H9 (cell line): ENCODE measurements around the gene RPS27A. TPM values are rescaled to one million over a fixed set of nuclear protein-coding genes. Genes with fewer than 3 reads are reported as not detected.
"Not testable (repeated sequence)": the region's sequence is repeated elsewhere in the genome, so short reads cannot be mapped to it uniquely, and the experiment has no call there.

Source experiments
- DNase-seq: peaks from one replicate; pipeline ENCODE4 v3.0.0-alpha.2; 2017
- H2AFZ ChIP-seq: one replicate; pipeline ENCODE4 v1.6.1; 2013; ENCODE audit warnings: mild to moderate bottlenecking, low read length, control low read depth, moderate library complexity
- H2AK5ac ChIP-seq: 2 replicates; pipeline ENCODE4 v1.6.1; 2013; ENCODE audit warnings: low read length, control low read depth, mixed read lengths; ENCODE audit not compliant: insufficient read length
- H2BK120ac ChIP-seq: one replicate; pipeline ENCODE4 v1.6.1; 2013; ENCODE audit warnings: low read depth, mild to moderate bottlenecking, low read length, control low read depth, inconsistent platforms; ENCODE audit not compliant: poor library complexity, severe bottlenecking
- H2BK12ac ChIP-seq: 2 replicates; pipeline ENCODE4 v1.6.1; 2013; ENCODE audit warnings: low read length, control low read depth, mixed read lengths, low read depth; ENCODE audit not compliant: insufficient read length
- H2BK15ac ChIP-seq: 2 replicates; pipeline ENCODE4 v1.6.1; 2013; ENCODE audit warnings: low read depth, low read length, control low read depth
- H2BK20ac ChIP-seq: one replicate; pipeline ENCODE4 v1.6.1; 2013; ENCODE audit warnings: low read depth, mild to moderate bottlenecking, low read length, control low read depth, inconsistent platforms; ENCODE audit not compliant: poor library complexity, severe bottlenecking
- H2BK5ac ChIP-seq: 2 replicates; pipeline ENCODE4 v1.6.1; 2013; ENCODE audit warnings: low read length, control low read depth, mixed read lengths; ENCODE audit not compliant: insufficient read length
- H3K14ac ChIP-seq: 2 replicates; pipeline ENCODE4 v1.6.1; 2013; ENCODE audit warnings: low read length, control low read depth; ENCODE audit not compliant: insufficient read depth
- H3K18ac ChIP-seq: 2 replicates; pipeline ENCODE4 v1.6.1; 2013; ENCODE audit warnings: low read depth, mild to moderate bottlenecking, mixed read lengths, low read length, control low read depth; ENCODE audit not compliant: insufficient read length
- H3K23ac ChIP-seq: 2 replicates; pipeline ENCODE4 v1.6.1; 2013; ENCODE audit warnings: low read length, control low read depth, mixed read lengths, low read depth; ENCODE audit not compliant: insufficient read length
- H3K23me2 ChIP-seq: 2 replicates; pipeline ENCODE4 v1.6.1; 2013; ENCODE audit warnings: low read depth, mild to moderate bottlenecking, mixed read lengths, low read length, control low read depth; ENCODE audit not compliant: insufficient read length, poor library complexity, severe bottlenecking
- H3K27ac ChIP-seq: 2 replicates; pipeline ENCODE4 v1.5.1; 2013; ENCODE audit warnings: low read length, control low read depth, mixed read lengths, low read depth; ENCODE audit not compliant: insufficient read length
- H3K27me3 ChIP-seq: 2 replicates; pipeline ENCODE4 v1.6.1; 2013; ENCODE audit warnings: low read length, control low read depth, inconsistent platforms; ENCODE audit not compliant: insufficient read depth
- H3K4ac ChIP-seq: 2 replicates; pipeline ENCODE4 v1.6.1; 2013; ENCODE audit warnings: low read depth, mild to moderate bottlenecking, control low read depth, inconsistent platforms, low read length, moderate library complexity
- H3K4me1 ChIP-seq: 2 replicates; pipeline ENCODE4 v1.6.1; 2013; ENCODE audit warnings: low read length, control low read depth, inconsistent platforms; ENCODE audit not compliant: insufficient read depth
- H3K4me2 ChIP-seq: 2 replicates; pipeline ENCODE4 v1.6.1; 2013; ENCODE audit warnings: low read length, control low read depth, mixed read lengths; ENCODE audit not compliant: insufficient read length, insufficient read depth
- H3K56ac ChIP-seq: 2 replicates; pipeline ENCODE4 v1.6.1; 2013; ENCODE audit warnings: low read depth, mild to moderate bottlenecking, mixed read lengths, low read length, control low read depth; ENCODE audit not compliant: insufficient read length
- H3K79me1 ChIP-seq: 2 replicates; pipeline ENCODE4 v1.6.1; 2013; ENCODE audit warnings: low read depth, mild to moderate bottlenecking, moderate library complexity, low read length, control low read depth, inconsistent platforms; ENCODE audit not compliant: insufficient read depth, poor library complexity, severe bottlenecking
- H3K79me2 ChIP-seq: 2 replicates; pipeline ENCODE4 v1.6.1; 2013; ENCODE audit warnings: low read length, control low read depth, inconsistent platforms; ENCODE audit not compliant: insufficient read depth
- H3K9ac ChIP-seq: 2 replicates; pipeline ENCODE4 v1.6.1; 2013; ENCODE audit warnings: low read length, control low read depth, mixed read lengths; ENCODE audit not compliant: insufficient read length; ENCODE audit errors: extremely low read depth
- H3K9me3 ChIP-seq: one replicate; pipeline ENCODE4 v1.6.1; 2013; ENCODE audit warnings: low read depth, low read length, inconsistent platforms; ENCODE audit not compliant: control insufficient read depth
- H3T11ph ChIP-seq: one replicate; pipeline ENCODE4 v1.6.1; 2013; ENCODE audit warnings: mild to moderate bottlenecking, low read length, control low read depth, inconsistent platforms
- H4K20me1 ChIP-seq: one replicate; pipeline ENCODE4 v1.6.1; 2013; ENCODE audit not compliant: control insufficient read depth, insufficient read length, insufficient read depth
- H4K5ac ChIP-seq: 2 replicates; pipeline ENCODE4 v1.6.1; 2013; ENCODE audit warnings: low read depth, mild to moderate bottlenecking, mixed read lengths, low read length, control low read depth; ENCODE audit not compliant: insufficient read length
- H4K8ac ChIP-seq: replicated peaks from 2 replicates; pipeline ENCODE4 v1.6.1; 2013; ENCODE audit warnings: low read length, control low read depth, mixed read lengths, low read depth; ENCODE audit not compliant: insufficient read length
- H4K91ac ChIP-seq: 2 replicates; pipeline ENCODE4 v1.6.1; 2013; ENCODE audit warnings: low read depth, mild to moderate bottlenecking, moderate library complexity, mixed read lengths, low read length, control low read depth; ENCODE audit not compliant: insufficient read length
- H3K27ac Mint-ChIP-seq, 3 experiments: 2 replicates in 2 of 3; 3 replicates in 1 of 3; pipeline ENCODE4 v1.8.0; 2020 to 2021; ENCODE audit warnings: mixed read lengths in 3 of 3, mild to moderate bottlenecking in 1 of 3, moderate library complexity in 1 of 3
- H3K27me3 Mint-ChIP-seq: 2 replicates; pipeline ENCODE4 v1.8.0; 2021; ENCODE audit warnings: low read depth, mild to moderate bottlenecking, moderate library complexity, mixed read lengths
- H3K36me3 Mint-ChIP-seq, 3 experiments: 2 replicates in 2 of 3; 3 replicates in 1 of 3; pipeline ENCODE4 v1.8.0; 2020 to 2021; ENCODE audit warnings: low read depth in 3 of 3, mixed read lengths in 3 of 3; ENCODE audit not compliant: insufficient read depth in 1 of 3
- H3K4me1 Mint-ChIP-seq, 2 experiments: 2 replicates each; pipeline ENCODE4 v1.8.0; 2020; ENCODE audit warnings: mixed read lengths in 2 of 2
- H3K4me3 Mint-ChIP-seq, 2 experiments: 2 replicates in 1 of 2; 3 replicates in 1 of 2; pipeline ENCODE4 v1.8.0; 2020 to 2021; ENCODE audit warnings: mild to moderate bottlenecking in 2 of 2, mixed read lengths in 2 of 2, moderate library complexity in 1 of 2
- H3K9me3 Mint-ChIP-seq, 2 experiments: 2 replicates in 1 of 2; 3 replicates in 1 of 2; pipeline ENCODE4 v1.8.0; 2020; ENCODE audit warnings: mild to moderate bottlenecking in 2 of 2, mixed read lengths in 2 of 2, moderate library complexity in 1 of 2
- WGBS: extraction: QIAGEN DNeasy Blood & Tissue Kit; methylation state at CpG from one replicate; pipeline ENCODE4 v1.1.7; 2013; ENCODE audit warnings: missing lambda C conversion rate, low lambda C conversion rate, mixed read lengths; ENCODE audit not compliant: insufficient read length; ENCODE audit errors: extremely low coverage; 5-methylcytosine and 5-hydroxymethylcytosine counted together
- total RNA-seq: library from RNA; stranded (reverse); gene quantifications from 2 replicates; pipeline ENCODE4 v1.2.1, GENCODE V29; 2021
- TF ChIP-seq, protein P1 (sequence below): fragments of 200-600 bp; sonication (generic); conservative IDR thresholded peaks from 3 replicates; pipeline ENCODE4 v1.8.0; 2021; ENCODE audit warnings: antibody characterized with exemption, mild to moderate bottlenecking

The RPS27A gene
- total RNA-seq, 1 experiment from 2014 or later = 1,415 TPM

DNA sequence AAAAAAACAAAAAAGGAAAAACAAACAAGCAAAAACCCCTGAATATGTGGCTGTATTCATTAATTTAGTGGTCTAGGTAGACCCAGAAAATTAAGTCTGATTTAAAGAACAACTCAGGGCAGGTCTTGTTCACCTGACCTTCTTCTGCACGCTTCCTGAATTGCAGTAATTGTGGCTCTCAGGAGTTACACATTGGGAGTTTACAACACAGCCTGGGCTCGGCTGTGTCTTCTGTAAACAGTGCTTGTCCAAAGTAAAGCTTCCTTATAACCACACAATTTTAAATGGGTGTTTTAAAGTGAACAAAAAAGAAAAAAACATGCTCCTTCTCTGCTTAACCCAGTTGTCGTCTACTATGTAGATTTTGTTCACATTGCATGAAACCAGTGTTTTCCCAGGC, 44.8 kb downstream of the RPS27A start:
- no peak overlapping the region for H3T11ph ChIP-seq
- H2AK5ac ChIP-seq = no peak overlapping the region
- Mint-ChIP-seq H3K4me3 (no peak overlapping the region), H3K36me3 (no peaks in the 10 kb centered on the region), H3K4me1 (peaks cover 30 to 38% of the 10 kb centered on the region in 2 experiments), H3K27ac (peak overlapping the region in 1 of 3 experiments; percentile 73; a peak in 3 of 7 replicates), H3K9me3 (no peaks in the 10 kb centered on the region), H3K27me3 (no peaks in the 10 kb centered on the region)
- H4K8ac ChIP-seq = no peak overlapping the region
- no peak overlapping the region for H2BK15ac ChIP-seq
- no peak overlapping the region for H3K9ac ChIP-seq
- no peaks in the 10 kb centered on the region for H4K20me1 ChIP-seq
- H2BK20ac ChIP-seq = no peak overlapping the region
- no peak overlapping the region for H2AFZ ChIP-seq
- H3K27ac ChIP-seq = no peak overlapping the region
- no peak overlapping the region for H2BK120ac ChIP-seq
- no peak overlapping the region for H3K4ac ChIP-seq
- DNase-seq = no peak
- H3K79me1 ChIP-seq = no peaks in the 10 kb centered on the region
- no peaks in the 10 kb centered on the region for H3K27me3 ChIP-seq
- H3K23me2 ChIP-seq = peaks cover 6% of the 10 kb centered on the region
- no peak overlapping the region for H2BK12ac ChIP-seq
- H3K9me3 ChIP-seq = no peaks in the 10 kb centered on the region
- no peak overlapping the region for H3K14ac ChIP-seq
- H3K4me2 ChIP-seq = no peak overlapping the region
- TF ChIP-seq, protein P1, sequence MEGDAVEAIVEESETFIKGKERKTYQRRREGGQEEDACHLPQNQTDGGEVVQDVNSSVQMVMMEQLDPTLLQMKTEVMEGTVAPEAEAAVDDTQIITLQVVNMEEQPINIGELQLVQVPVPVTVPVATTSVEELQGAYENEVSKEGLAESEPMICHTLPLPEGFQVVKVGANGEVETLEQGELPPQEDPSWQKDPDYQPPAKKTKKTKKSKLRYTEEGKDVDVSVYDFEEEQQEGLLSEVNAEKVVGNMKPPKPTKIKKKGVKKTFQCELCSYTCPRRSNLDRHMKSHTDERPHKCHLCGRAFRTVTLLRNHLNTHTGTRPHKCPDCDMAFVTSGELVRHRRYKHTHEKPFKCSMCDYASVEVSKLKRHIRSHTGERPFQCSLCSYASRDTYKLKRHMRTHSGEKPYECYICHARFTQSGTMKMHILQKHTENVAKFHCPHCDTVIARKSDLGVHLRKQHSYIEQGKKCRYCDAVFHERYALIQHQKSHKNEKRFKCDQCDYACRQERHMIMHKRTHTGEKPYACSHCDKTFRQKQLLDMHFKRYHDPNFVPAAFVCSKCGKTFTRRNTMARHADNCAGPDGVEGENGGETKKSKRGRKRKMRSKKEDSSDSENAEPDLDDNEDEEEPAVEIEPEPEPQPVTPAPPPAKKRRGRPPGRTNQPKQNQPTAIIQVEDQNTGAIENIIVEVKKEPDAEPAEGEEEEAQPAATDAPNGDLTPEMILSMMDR = no peak
- H3K23ac ChIP-seq = no peak overlapping the region
- H3K79me2 ChIP-seq = no peaks in the 10 kb centered on the region
- no peak overlapping the region for H3K18ac ChIP-seq
- H4K91ac ChIP-seq = no peak overlapping the region
- no peak overlapping the region for H2BK5ac ChIP-seq
- no CpG with 5 or more reads among the region's 3 CpGs for WGBS
- no peak overlapping the region for H4K5ac ChIP-seq
- no peaks in the 10 kb centered on the region; the same call in 1 of the 2 replicates for H3K4me1 ChIP-seq
- no peak overlapping the region for H3K56ac ChIP-seq

DNA sequence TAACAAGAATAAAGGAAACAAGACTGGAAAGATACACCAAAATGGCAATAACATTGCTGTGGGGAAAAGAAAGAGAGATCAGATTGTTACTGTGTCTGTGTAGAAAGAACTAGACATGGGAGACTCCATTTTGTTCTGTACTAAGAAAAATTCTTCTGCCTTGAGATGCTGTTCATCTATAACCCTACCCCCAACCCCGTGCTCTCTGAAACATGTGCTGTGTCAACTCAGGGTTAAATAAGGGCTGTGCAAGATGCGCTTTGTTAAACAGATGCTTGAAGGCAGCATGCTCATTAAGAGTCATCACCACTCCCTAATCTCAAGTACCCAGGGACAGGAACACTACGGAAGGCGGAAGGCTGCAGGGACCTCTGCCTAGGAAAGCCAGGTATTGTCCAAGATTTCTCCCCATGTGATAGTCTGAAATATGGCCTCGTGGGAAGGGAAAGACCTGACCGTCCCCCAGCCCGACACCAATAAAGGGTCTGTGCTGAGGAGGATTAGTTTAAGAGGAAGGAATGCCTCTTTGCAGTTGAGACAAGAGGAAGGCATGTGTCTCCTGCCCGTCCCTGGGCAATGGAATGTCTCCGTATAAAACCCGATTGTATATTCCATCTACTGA, 46.8 kb downstream of the RPS27A start:
- not testable (repeated sequence) for H2BK12ac ChIP-seq, H3K14ac ChIP-seq, H4K20me1 ChIP-seq, H3K9me3 Mint-ChIP-seq, H3K56ac ChIP-seq, H3K27me3 Mint-ChIP-seq, H2BK15ac ChIP-seq, H4K5ac ChIP-seq, H3K23ac ChIP-seq, H3K79me2 ChIP-seq, H3K18ac ChIP-seq, H4K91ac ChIP-seq, H3K36me3 Mint-ChIP-seq, H3K9me3 ChIP-seq, H3K79me1 ChIP-seq, H3K9ac ChIP-seq, H4K8ac ChIP-seq, H3K4me1 ChIP-seq, H2BK20ac ChIP-seq, H2BK5ac ChIP-seq, H2AFZ ChIP-seq, H3K23me2 ChIP-seq, H3K4ac ChIP-seq, H3K27me3 ChIP-seq, H2AK5ac ChIP-seq
- WGBS = no CpG with 5 or more reads among the region's 10 CpGs
- H3K4me3 Mint-ChIP-seq = peak overlapping the region; percentile 54 to 61; a peak in 4 of 5 replicates
- peak overlapping the region; percentile 47 for H3K27ac ChIP-seq
- DNase-seq = peak; percentile 34
- peak overlapping the region; percentile 49 for H2BK120ac ChIP-seq
- peak overlapping the region; percentile 22 for H3K4me2 ChIP-seq
- H3K4me1 Mint-ChIP-seq = peaks cover 44 to 46% of the 10 kb centered on the region in 2 experiments
- peak overlapping the region; percentile 53 for H3T11ph ChIP-seq
- H3K27ac Mint-ChIP-seq = peak overlapping the region; percentile 86 to 99 (median 98)
